H1 (cell line): ENCODE results near the gene HACL1. TPM values are rescaled to one million over a fixed set of nuclear protein-coding genes. Genes with fewer than 3 reads are reported as not detected.

Experiments used
- ATF2 ChIP-seq: IDR thresholded peaks from 2 replicates; pipeline ENCODE4 v1.6.1; 2012; ENCODE audit warnings: low read length, inconsistent platforms
- CHD1 ChIP-seq: IDR thresholded peaks from 2 replicates; pipeline ENCODE4 v1.6.1; 2012; ENCODE audit warnings: low read depth, low read length, improper control_type of control experiment
- CHD7 ChIP-seq: fragments of 300-600 bp; sonication (generic); IDR thresholded peaks from 2 replicates; pipeline ENCODE4 v1.7.1; 2012; ENCODE audit warnings: low read length, moderate library complexity, mild to moderate bottlenecking, inconsistent platforms; ENCODE audit not compliant: insufficient replicate concordance
- E2F6 ChIP-seq: IDR thresholded peaks from 2 replicates; pipeline ENCODE4 v1.6.1; 2012; ENCODE audit warnings: inconsistent platforms
- FOSL1 ChIP-seq: IDR thresholded peaks from 2 replicates; pipeline ENCODE4 v1.6.1; 2011; ENCODE audit warnings: mild to moderate bottlenecking, low read depth, low read length, moderate library complexity; ENCODE audit not compliant: insufficient read depth
- KDM5A ChIP-seq: fragments of 200-600 bp; IDR thresholded peaks from 2 replicates; pipeline ENCODE4 v1.7.1; 2012; ENCODE audit warnings: mild to moderate bottlenecking, low read length, inconsistent platforms, mixed read lengths
- RFX5 ChIP-seq: IDR thresholded peaks from 2 replicates; pipeline ENCODE4 v1.6.1; 2011; ENCODE audit warnings: low read depth, low read length, improper control_type of control experiment, borderline replicate concordance
- TEAD4 ChIP-seq: IDR thresholded peaks from 2 replicates; pipeline ENCODE4 v1.6.1; 2012; ENCODE audit warnings: low read depth, low read length, inconsistent platforms, mixed read lengths
- polyA plus RNA-seq, 7 experiments: library from polyadenylated mRNA; depleted of rRNA in 3 of 7; stranded (reverse) in 5 of 7; unstranded in 2 of 7; fragments of >200 nt in 5 of 7; fragments of 200-250 nt in 2 of 7; gene quantifications; 1 replicate in 5 of 7; 2 replicates in 1 of 7; 4 replicates in 1 of 7; pipeline versions ENCODE4 v1.2.1 to v1.2.3, GENCODE V29; 2011 to 2013; ENCODE audit warnings: missing spikeins in 2 of 7, mixed read lengths in 2 of 7
- total RNA-seq: library from RNA; stranded (reverse); fragmentation: NEBNext Ultra II Directional; extraction: Animal tissue kit (Norgen Biotek cat#: 25700); gene quantifications from 2 replicates; pipeline ENCODE4 v1.2.1, GENCODE V29; 2021

The HACL1 gene
- total and polyA plus RNA-seq, 2 of the 8 experiments (the other 6 are each of a cell fraction or from before 2014, with no cell fraction given): 38.2 to 46.0 TPM

GRCh38 chr3:15649341-15649740 lies 48.0 kb upstream of the HACL1 start (continued):
- TF ChIP-seq ATF2 (no peak), E2F6 (no peak), KDM5A (no peak), TEAD4 (no peak), RFX5 (no peak), CHD7 (no peak), FOSL1 (no peak), CHD1 (no peak)
